Spleen (tissue), 11 donors: ENCODE results near the gene SEMA4A. TPM values are rescaled to one million over a fixed set of nuclear protein-coding genes. Genes with fewer than 3 reads are reported as not detected.

Experiments
- DNase-seq: peaks from one replicate; pipeline ENCODE4 v3.0.0-alpha.2; 2020
- H3K27ac ChIP-seq, 8 donors: fragments of 200-600 bp; sonication (generic) in 7 of 8; 1 replicate in 4 of 8; 2 replicates in 4 of 8; pipeline versions ENCODE4 v1.5.0 to v1.8.0; 2016 to 2021; ENCODE audit warnings: inconsistent platforms in 4 of 8, mild to moderate bottlenecking in 4 of 8, moderate library complexity in 1 of 8
- H3K27me3 ChIP-seq, 7 donors: fragments of 200-600 bp; sonication (generic) in 6 of 7; replicated peaks in 1 of 7; 1 replicate in 4 of 7; 2 replicates in 3 of 7; pipeline versions ENCODE4 v1.5.0 to v1.8.0; 2016 to 2021; ENCODE audit warnings: inconsistent platforms in 3 of 7, mild to moderate bottlenecking in 1 of 7
- H3K36me3 ChIP-seq, 6 donors: fragments of 200-600 bp; sonication (generic) in 5 of 6; 1 replicate in 4 of 6; 2 replicates in 2 of 6; pipeline versions ENCODE4 v1.5.0 to v1.8.0; 2016 to 2021; ENCODE audit warnings: inconsistent platforms in 2 of 6
- H3K4me1 ChIP-seq, 6 donors: fragments of 200-600 bp; sonication (generic) in 5 of 6; 1 replicate in 3 of 6; 2 replicates in 3 of 6; pipeline versions ENCODE4 v1.5.0 to v1.8.0; 2016 to 2021; ENCODE audit warnings: inconsistent platforms in 3 of 6
- H3K4me3 ChIP-seq, 8 donors: fragments of 200-600 bp; sonication (generic) in 7 of 8; 1 replicate in 4 of 8; 2 replicates in 4 of 8; pipeline versions ENCODE4 v1.5.0 to v1.8.0; 2016 to 2021; ENCODE audit warnings: inconsistent platforms in 4 of 8, mild to moderate bottlenecking in 4 of 8, moderate library complexity in 2 of 8
- H3K9me3 ChIP-seq, 8 donors: fragments of 200-600 bp; sonication (generic) in 7 of 8; 1 replicate in 4 of 8; 2 replicates in 4 of 8; pipeline versions ENCODE4 v1.5.0 to v1.8.0; 2016 to 2021; ENCODE audit warnings: inconsistent platforms in 4 of 8
- CTCF ChIP-seq, 11 experiments: fragments of 200-600 bp in 7 of 11; fragments of 450-650 bp in 4 of 11; sonication (generic) in 4 of 11; IDR thresholded peaks in 8 of 11; conservative IDR thresholded peaks in 3 of 11; 1 replicate in 7 of 11; 2 replicates in 4 of 11; pipeline versions ENCODE4 v1.4.0 to v1.8.0; 2016 to 2021; ENCODE audit warnings: antibody characterized with exemption in 11 of 11, inconsistent platforms in 4 of 11, mild to moderate bottlenecking in 1 of 11
- POLR2A ChIP-seq, 3 donors: fragments of 450-650 bp; IDR thresholded peaks; one replicate each; pipeline ENCODE4 v1.5.1; 2017; ENCODE audit warnings: antibody characterized with exemption in 3 of 3, mild to moderate bottlenecking in 1 of 3
- POLR2AphosphoS5 ChIP-seq, 3 donors: sonication (generic); formaldehyde crosslinking; IDR thresholded peaks; one replicate each; pipeline ENCODE4 v1.5.1; 2017; ENCODE audit warnings: antibody characterized with exemption in 3 of 3
- WGBS, 5 donors: extraction: QIAGEN DNeasy Blood & Tissue Kit in 3 of 5; methylation state at CpG; one replicate each; pipeline versions ENCODE4 v1.1.5 to v1.1.7; 2013 to 2018; 5-methylcytosine and 5-hydroxymethylcytosine counted together
- intact Hi-C: fragments of 100-400 bp; cut with DNase I; formaldehyde crosslinking; loops from one replicate; pipeline ENCODE4 v1.15.0; 2023; ENCODE audit warnings: low total_unique reads
- polyA plus RNA-seq, 3 donors: library from polyadenylated mRNA; stranded (reverse); fragments of 200-250 nt; gene quantifications; one replicate each; pipeline ENCODE4 v1.2.1, GENCODE V29; 2013
- total RNA-seq, 7 donors: library from RNA; depleted of rRNA in 3 of 7; stranded (reverse); fragments of >200 nt in 3 of 7; fragmentation: NEBNext Ultra II Directional in 4 of 7; extraction: Animal tissue kit (Norgen Biotek cat#: 25700) in 4 of 7; gene quantifications; one replicate each; pipeline versions ENCODE4 v1.1.0 to v1.2.1, GENCODE V29; 2016 to 2021
- donor health status: healthy with polysubstance abuse.
- donor health status: DM: no; HTN: no; CAD: no; lungs with moderate emphysema.
- donor health status: DM: no; HTN: no; CAD: no.
- donor health status: Bipolar disorder and iron deficiency.
- donor health status: healthy.
- donor health status: DM: no; HTN: no; CAD: no.
- donor health status: DM: yes; HTN: yes; CAD: no.

The SEMA4A gene
- total and polyA plus RNA-seq, 10 donors, result 7.1 to 65.9 (median 33.2) TPM

DNA sequence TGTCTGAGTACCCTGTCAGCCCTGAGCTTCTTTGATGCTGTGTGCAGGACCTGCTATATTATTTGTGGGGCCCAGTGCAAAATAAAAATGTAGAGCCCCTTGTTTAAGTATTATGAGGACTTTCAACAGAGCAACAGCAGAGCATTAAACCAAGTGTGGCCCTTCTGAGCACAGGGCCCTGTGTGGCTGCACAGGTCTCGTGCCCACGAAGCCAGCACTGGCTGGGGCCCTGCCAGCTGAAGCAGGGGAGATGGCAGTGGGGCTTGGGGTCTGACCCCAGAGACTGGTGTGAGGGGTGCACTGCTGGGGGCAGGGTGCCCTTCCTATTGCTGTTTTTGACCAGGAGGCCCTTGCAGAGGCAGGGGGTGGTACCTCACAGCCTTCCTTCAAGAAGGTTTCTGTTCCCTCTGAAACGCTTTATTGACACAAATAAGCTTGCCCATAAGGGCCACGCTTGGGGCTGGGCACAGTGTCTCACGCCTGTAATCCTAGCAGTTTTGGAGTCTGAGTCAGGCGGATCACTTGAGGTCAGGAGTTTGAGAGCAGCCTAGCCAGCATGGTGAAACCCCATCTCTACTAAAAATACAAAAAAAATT, 2.2 kb upstream of the SEMA4A start:
- TF ChIP-seq POLR2AphosphoS5 (IDR thresholded peaks at IDR 0.05), result peak in 2 of 3 donors; percentile 39 to 41
- TF ChIP-seq POLR2A (IDR thresholded peaks at IDR 0.05), result no peak
- no peak for TF ChIP-seq CTCF (IDR thresholded peaks at IDR 0.05 in 8 of 11, conservative IDR thresholded peaks at IDR 0.05 in 3 of 11)
- DNase-seq, result peak; percentile 78
- Histone ChIP-seq H3K27me3 (peaks cover 0 to 13% (median 0%) of the 10 kb centered on the region in 7 donors), H3K27ac (peak overlapping the region in 5 of 8 donors; percentile 25 to 92 (median 66)), H3K9me3 (no peaks in the 10 kb centered on the region), H3K36me3 (no peaks in the 10 kb centered on the region), H3K4me1 (peaks cover 37 to 100% (median 90%) of the 10 kb centered on the region in 6 donors), H3K4me3 (no peak overlapping the region)
- 53 to 76% (median 73%) methylated on average over 6 of the region's 6 CpGs for WGBS, 5 donors
- intact Hi-C loops, result no loop called here

GRCh38 chr1:156152628-156153027, 757 bp upstream of the SEMA4A start:
- WGBS, 5 donors, result 44 to 56% (median 51%) methylated on average over 5 of the region's 5 CpGs
- peak in 1 of 3 donors; percentile 17 for TF ChIP-seq POLR2AphosphoS5 (IDR thresholded peaks at IDR 0.05)
- TF ChIP-seq POLR2A (IDR thresholded peaks at IDR 0.05), result no peak
- no peak for TF ChIP-seq CTCF (IDR thresholded peaks at IDR 0.05 in 8 of 11, conservative IDR thresholded peaks at IDR 0.05 in 3 of 11)
- Histone ChIP-seq H3K4me1 (peaks cover 26 to 100% (median 89%) of the 10 kb centered on the region in 6 donors), H3K4me3 (no peak overlapping the region), H3K27me3 (peaks cover 0 to 13% (median 0%) of the 10 kb centered on the region in 7 donors), H3K27ac (peak overlapping the region in 3 of 8 donors; percentile 66 to 92 (median 86)), H3K9me3 (no peaks in the 10 kb centered on the region), H3K36me3 (peaks cover 0 to 7% (median 0%) of the 10 kb centered on the region in 6 donors)
- DNase-seq, result no peak
- intact Hi-C loops, result no loop called here

DNA sequence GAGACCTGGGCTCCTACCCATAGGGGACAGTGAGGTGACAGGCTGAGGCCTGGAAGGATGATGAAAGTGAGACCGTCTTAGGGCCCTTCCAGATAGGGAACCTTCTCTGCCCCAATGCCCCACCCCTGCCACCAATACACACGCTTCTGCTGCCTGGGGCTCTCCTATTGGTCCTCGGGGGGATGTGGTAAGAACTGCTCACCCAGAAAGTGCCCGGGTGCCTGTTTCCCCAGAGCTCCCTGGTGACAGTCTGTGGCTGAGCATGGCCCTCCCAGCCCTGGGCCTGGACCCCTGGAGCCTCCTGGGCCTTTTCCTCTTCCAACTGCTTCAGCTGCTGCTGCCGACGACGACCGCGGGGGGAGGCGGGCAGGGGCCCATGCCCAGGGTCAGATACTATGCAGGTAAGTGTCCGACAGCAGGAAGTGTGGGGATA, 948 bp downstream of the SEMA4A start:
- intact Hi-C loops, result no loop called here

More for the DNA sequence above, 948 bp downstream of the SEMA4A start:
- Histone ChIP-seq H3K4me3 (peak overlapping the region; percentile 7 to 65 (median 27)), H3K4me1 (peaks cover 9 to 100% (median 77%) of the 10 kb centered on the region in 6 donors), H3K9me3 (no peaks in the 10 kb centered on the region), H3K27me3 (peaks cover 0 to 15% (median 0%) of the 10 kb centered on the region in 7 donors), H3K36me3 (peaks cover 0 to 24% (median 0%) of the 10 kb centered on the region in 6 donors), H3K27ac (peak overlapping the region in 7 of 8 donors; percentile 73 to 92 (median 81))
- 32 to 46% (median 38%) methylated on average over 11 of the region's 11 CpGs for WGBS, 5 donors
- peak; percentile 95 for DNase-seq
- peak; percentile 69 to 74 (median 70) for TF ChIP-seq POLR2AphosphoS5 (IDR thresholded peaks at IDR 0.05)
- peak in 1 of 11 experiments; percentile 8 for TF ChIP-seq CTCF (IDR thresholded peaks at IDR 0.05 in 8 of 11, conservative IDR thresholded peaks at IDR 0.05 in 3 of 11)
- no peak for TF ChIP-seq POLR2A (IDR thresholded peaks at IDR 0.05)
